Right kidney (tissue), 1 donor: ENCODE data around the gene MMP7.
"Not testable (repeated sequence)": the region's sequence is repeated elsewhere in the genome, so short reads cannot be mapped to it uniquely, and the experiment has no call there.

ENCODE experiments used
- DNase-seq: peaks from one replicate; pipeline ENCODE4 v3.0.0-alpha.2; 2016

MMP7 gene

GRCh38 chr11:102545701-102546100 lies 15.2 kb upstream of the MMP7 start:
- DNase-seq, result no peak

- no peak for DNase-seq
Measured at GRCh38 chr11:102544594-102544993, 14.0 kb upstream of the MMP7 start.

GRCh38 chr11:102539567-102539966 lies 9.0 kb upstream of the MMP7 start:
- DNase-seq, result no peak

- no peak for DNase-seq
Measured at GRCh38 chr11:102538932-102539331, 8.4 kb upstream of the MMP7 start.

GRCh38 chr11:102534261-102534872 lies 3.8 kb upstream of the MMP7 start:
- no peak for DNase-seq

- no peak for DNase-seq
Measured at GRCh38 chr11:102528618-102529017, 1.9 kb downstream of the MMP7 start.

- DNase-seq, result no peak
Measured at GRCh38 chr11:102527684-102528083, 2.9 kb downstream of the MMP7 start.

- DNase-seq, result no peak
Measured at GRCh38 chr11:102527041-102527440, 3.5 kb downstream of the MMP7 start.

- DNase-seq, result no peak
Measured at GRCh38 chr11:102523887-102524286, 6.7 kb downstream of the MMP7 start.

- no peak for DNase-seq
Measured at GRCh38 chr11:102523189-102523570, 7.4 kb downstream of the MMP7 start.

GRCh38 chr11:102522312-102523188 lies 8.0 kb downstream of the MMP7 start:
- no peak for DNase-seq

GRCh38 chr11:102521121-102521520 lies 9.4 kb downstream of the MMP7 start:
- DNase-seq, result no peak

GRCh38 chr11:102520514-102520913 lies 10.0 kb downstream of the MMP7 start:
- no peak for DNase-seq

- no peak for DNase-seq
Measured at GRCh38 chr11:102518296-102519094, 12.1 kb downstream of the MMP7 start.

GRCh38 chr11:102517670-102518069 lies 12.9 kb downstream of the MMP7 start:
- DNase-seq, result no peak

- no peak for DNase-seq
Measured at GRCh38 chr11:102516179-102516578, 14.4 kb downstream of the MMP7 start.

- DNase-seq, result no peak
Measured at GRCh38 chr11:102513869-102514268, 16.7 kb downstream of the MMP7 start.

- no peak for DNase-seq
Measured at GRCh38 chr11:102510439-102511135, 20.0 kb downstream of the MMP7 start.

GRCh38 chr11:102502831-102503230 lies 27.7 kb downstream of the MMP7 start:
- not testable (repeated sequence) for DNase-seq

- DNase-seq, result no peak
Measured at GRCh38 chr11:102500829-102501228, 29.7 kb downstream of the MMP7 start.

- DNase-seq, result no peak
Measured at GRCh38 chr11:102499931-102500330, 30.6 kb downstream of the MMP7 start.

- no peak for DNase-seq
Measured at GRCh38 chr11:102499151-102499550, 31.4 kb downstream of the MMP7 start.

GRCh38 chr11:102497061-102497460 lies 33.5 kb downstream of the MMP7 start:
- DNase-seq, result no peak
